GM18502 (cell line): ENCODE measurements around the gene INSIG1.

ENCODE experiments used
- ATAC-seq: cut with Tn5 transposase; IDR thresholded peaks from one replicate; pipeline ENCODE4 v1.9.1; 2021; ENCODE audit warnings: mild to moderate bottlenecking; ENCODE audit not compliant: unreplicated experiment, poor library complexity

The INSIG1 gene

DNA sequence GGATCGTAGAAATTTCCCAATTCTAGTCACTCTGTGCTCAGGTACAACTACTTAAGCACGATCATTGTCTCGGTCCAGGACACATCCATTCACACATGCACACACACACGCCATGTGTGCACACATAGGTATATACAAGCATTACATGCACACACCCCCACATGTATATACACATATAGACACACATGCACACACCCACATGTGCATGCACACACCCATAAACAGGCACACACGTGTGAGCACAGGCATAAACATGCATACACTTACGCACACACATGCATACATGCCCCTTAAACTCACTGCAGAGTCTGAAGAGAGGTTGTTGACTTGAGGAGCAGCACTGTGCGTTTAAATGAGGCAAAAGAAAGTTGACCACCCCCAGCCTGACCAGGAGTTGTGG lies 32.5 kb upstream of the INSIG1 start:
- no peak for ATAC-seq

DNA sequence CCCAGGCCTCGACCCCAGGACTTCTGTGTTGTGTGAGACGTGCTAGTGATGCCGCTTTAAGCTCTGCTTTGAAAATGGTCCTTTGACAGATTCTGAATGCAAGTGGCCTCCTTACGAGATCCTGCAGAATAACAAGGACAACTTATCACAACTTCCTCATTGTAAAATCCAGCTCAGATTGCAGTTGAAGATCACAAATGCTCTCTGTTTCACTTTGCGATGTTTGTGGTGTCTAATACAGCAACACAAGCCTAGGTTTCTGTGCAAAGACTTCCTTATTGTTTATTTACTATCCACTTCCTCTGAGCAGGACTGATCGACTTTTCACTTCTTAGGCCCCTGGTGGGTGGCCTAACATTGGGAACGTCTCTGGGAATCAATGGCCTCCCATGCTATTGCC lies 31.7 kb upstream of the INSIG1 start:
- no peak for ATAC-seq

DNA sequence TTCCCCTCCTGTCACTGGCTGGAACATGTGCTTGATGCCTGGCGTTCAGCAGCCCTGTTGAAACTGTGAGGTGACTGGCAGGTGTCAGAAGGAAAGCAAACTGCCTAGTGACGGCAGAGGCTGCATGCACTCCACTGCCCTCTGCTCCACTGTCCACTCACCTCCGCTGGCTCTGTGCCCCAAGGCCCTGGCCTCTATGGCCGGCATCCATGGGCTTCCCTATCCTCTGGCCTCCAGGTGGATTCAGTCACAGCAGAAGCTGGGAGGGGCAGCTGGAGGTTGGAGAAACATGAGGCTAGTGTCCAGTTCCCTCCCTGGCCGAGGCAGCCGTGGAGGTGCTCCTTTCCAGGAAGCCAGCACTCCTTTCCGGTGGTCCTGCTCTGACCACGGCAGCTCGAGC lies 31.2 kb upstream of the INSIG1 start:
- no peak for ATAC-seq

DNA sequence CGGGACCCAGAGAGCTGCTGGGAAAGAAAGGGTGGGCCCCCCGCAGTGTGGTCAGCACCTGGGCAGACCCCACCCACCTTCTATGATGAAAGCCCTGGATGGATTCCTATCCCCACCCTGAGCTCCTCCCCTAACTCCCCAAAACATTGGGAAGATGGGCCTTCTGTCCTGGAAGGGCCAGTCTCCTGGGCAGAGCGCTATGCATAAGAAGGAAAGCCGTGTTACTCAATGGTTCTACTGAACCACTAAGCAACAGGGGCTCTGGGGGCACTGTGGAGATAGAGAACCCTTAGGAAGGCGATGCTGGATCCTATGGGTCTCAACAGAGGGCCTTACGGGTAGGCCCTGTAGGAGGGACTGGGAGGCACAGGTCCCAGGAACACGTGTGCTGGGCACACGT lies 30.7 kb upstream of the INSIG1 start:
- no peak for ATAC-seq

DNA sequence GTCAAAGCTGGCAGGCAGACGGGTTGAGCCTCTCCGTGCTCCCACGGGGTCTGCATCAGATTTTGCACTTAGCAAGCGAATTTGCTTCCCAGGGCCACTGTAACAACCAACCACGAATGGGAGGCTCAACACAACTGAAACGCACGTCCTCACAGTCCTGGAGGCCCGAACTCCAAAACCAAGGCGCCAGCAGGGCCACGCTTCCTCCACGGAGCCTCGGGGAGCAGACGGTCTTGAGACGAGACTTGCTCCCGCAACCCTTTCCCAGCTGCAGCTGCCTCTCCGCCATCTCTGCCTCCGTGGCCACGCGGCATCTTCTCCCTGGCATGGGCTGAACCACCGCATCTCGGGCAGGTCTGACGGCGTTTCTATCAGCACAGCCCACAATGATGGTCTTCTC lies 30.2 kb upstream of the INSIG1 start:
- ATAC-seq = no peak

DNA sequence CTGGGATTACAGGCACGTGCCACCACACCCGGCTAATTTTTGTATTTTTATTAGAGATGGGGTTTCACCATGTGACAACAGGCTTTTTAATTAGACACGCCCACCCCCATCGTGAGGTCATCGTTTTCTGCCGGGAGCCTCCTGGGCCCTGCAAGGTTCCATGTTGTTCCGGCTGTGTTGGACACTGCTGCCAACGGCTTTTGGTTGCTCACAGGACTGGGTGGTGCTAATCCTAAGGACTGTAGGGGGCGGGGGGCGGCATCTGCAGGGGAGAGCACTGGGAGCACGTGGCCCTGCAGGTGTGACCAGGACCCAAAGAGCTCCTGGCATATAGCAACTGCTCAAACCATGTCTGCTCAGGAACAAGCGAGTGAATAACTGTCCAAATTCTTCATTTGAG lies 29.5 kb upstream of the INSIG1 start:
- ATAC-seq = no peak

DNA sequence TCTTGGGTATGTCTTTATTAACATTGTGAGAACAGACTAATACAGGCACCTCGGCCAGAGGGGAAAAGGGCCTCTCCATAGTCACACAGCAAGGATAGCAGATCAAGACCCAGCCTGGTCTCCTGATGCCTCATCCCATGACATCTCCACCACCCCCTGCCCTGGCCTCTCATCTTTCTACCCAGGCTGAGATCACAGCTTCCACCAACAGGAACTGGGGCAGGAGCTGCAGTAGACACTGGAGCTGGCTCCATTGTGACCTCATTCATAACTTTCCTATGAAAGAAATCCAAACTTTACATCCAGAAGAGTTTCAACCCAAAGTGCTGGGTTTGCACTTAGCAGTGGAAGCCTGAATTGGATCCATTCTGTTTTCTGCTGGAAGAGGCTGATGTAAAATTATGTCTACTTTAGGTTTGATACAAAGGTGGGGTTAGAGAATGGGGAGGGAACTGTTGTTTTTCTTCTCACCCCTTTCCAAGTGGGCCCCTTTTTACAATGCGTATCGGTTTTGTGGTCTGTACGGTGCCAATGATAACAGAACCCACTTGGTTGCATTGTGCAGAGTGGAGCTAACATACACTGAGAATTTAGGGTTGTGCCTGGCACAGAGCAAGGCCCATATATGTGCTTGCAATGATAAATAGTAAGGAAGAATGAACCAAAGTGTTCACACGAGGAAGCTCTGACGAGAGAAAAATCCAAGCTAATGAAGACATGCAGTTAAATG lies 28.6 kb upstream of the INSIG1 start:
- no peak for ATAC-seq

DNA sequence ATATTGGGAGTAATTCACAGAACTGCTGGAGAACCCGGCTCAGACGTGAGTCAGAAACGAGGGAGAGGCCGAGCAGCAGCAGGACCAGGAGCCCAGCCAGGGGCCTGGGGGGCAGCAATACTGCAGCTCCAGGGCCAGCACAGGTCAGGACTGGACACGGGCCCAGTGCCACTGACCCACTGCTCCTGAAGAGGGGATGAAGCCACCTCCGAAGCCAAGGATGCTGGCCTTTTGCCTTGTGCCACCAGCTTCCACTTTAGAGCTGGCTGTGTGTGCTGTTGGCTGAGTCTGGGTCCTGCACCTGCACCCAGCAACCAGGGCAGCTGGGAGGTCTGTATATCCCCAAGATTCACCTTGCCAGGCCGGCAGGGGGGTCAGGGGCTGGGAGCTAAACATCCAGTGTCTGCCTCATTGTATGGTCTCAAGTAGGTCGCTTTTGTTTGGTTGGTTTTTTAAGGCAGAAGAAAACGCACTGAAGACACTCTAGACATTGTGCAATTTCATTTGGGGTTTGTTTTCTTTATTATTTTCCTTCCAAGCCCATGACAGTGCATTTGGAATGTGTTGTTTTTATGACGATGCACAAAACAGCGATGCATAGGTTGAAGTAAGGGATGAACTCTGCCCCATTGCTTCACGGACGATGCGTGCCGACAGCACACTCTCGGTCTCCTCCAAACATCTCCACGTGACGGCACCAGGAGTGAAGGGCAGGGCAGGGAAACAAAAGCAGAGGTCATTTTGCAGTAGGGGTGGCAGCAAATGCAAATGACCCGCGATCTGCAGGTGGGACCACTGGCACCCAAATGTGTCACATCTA lies 27.7 kb upstream of the INSIG1 start:
- ATAC-seq = no peak

DNA sequence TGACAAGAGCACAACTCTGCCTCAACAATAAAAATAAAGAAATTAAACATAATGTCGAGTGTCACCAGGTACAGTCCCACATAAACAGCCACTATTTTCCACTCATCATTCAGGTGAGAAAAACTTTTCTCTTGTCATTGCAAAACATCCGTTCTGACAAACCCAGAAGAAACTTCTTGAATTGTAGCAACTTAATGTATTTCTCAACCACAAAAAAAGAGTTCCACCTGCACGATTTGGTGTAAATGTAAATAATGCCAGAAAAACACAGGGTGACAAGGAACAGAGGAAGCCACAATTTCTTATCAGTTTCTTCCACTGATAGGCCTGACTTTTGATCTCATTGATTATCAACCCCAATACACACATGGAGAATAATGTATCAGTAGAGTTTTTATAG lies 26.8 kb upstream of the INSIG1 start:
- ATAC-seq = no peak

DNA sequence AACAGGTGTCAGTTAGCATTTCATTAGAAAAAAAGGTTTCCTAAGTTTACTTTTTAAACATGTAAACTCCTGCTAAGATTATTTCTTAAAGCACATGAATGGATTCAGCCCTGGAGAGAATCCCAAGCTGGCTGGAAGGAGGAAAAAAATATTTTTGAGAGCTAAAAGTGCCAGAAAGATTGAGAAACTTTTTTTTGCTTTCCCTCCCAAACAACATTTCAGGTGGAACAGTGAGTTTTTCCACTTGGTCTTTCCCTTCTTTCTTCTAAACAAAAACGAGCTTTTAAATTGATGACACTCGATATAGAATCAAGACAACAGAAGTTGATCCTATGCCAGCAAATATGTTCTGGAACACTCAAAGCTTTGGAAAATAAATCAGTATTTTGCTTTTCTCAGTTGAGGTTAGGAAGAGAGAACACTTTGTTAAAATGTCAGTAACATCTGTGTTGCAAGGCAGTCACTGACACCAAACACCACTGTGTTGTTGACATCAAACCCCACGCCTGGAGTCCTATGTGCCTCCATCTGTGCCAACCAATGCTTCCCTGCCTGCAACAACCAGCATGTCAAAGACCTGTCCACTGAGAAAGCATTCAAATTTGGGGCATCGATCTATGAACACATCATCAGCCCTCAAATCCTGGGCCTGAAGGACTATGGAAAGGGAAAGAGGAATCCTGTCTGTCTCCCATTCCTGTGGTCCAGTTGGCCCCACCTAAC lies 22.9 kb upstream of the INSIG1 start:
- ATAC-seq = no peak

DNA sequence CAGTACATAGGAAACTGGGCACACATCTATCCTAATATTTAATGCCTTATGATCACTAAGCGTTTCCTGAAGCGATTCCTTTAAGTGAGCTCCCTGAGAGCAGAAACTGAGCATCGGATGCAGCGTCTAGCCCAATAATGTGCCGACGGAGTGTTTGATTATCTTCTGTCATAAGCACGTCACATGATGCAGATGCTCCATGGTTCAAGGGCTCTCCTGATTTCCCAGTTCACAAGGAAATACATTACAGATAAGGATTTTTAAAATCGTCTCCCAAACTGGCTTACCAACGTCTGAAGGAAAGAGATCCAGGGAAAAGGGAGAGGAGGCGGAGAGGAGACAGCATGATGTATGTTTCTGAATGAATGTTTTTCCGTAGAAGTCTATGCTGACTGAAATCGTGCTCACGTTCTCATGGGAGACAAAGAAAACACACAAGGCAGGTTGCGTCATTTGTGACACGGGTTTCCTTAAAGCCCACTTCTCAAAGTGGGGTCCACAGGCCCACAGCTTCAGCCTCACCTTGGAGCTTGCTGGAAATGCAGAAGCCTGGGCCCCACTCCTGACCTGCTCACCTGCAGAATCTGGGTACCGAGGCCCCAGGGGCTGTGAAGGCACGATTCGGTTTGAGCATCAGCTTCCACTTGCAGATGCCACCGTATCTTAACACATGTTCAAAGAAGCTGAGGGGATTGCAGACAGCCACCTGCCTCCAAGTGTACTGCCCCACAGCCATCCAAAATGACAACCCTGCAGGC lies 21.5 kb upstream of the INSIG1 start:
- no peak for ATAC-seq

DNA sequence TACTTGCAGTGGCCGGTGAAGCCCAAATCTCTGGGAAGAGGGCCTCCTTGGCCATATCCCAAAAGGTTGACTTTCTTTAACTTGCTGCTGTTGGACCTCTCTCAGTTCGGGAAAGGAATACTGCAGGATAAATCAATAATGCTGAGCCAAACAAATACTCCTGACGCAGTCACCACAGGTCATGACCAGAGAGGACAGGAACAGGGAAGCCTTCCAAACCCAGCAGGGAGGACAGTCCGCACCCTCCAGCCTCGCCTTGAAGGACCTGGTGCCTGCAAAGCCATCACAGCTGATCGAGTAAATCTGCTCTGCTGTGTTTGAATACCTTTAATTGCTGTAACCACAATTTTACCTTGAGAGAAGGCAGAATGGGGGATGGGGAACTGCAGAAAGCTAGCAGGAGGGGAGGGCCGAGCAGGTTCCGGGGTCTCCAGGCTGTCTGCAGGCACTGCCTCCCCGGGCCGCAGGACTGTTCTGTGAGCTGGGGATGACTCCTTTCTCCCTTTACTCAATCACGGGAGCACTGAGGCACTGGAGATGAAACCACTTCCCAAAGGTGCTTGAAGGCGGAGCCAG lies 20.8 kb upstream of the INSIG1 start:
- no peak for ATAC-seq

DNA sequence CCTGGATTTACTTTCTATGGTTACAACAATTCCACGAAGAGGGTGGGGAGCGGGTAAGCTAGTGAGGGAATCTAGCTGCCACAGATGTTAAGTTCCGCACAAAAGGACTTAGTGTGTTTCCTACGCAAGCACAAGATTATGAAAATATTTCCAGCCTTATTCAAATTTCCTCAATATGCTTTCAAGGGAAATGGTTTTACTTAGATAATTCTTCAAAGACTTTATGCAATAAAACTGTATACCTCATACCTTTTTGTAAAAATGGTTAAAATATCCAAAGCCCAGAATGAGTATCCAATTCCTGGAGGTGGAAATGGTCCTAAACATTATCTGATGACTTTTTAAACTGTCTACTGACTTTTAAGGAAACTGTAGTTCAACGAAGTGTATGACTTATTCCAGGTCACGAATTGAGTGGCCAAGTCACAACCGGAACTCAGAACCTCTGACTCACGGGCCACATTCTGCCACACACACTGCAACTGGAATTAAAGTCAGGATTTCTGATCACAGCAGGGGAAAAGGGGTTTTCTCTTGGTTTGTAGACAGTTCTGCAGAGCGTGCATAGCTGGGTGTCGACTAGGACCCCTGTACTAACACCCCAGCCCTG lies 20.2 kb upstream of the INSIG1 start:
- no peak for ATAC-seq

DNA sequence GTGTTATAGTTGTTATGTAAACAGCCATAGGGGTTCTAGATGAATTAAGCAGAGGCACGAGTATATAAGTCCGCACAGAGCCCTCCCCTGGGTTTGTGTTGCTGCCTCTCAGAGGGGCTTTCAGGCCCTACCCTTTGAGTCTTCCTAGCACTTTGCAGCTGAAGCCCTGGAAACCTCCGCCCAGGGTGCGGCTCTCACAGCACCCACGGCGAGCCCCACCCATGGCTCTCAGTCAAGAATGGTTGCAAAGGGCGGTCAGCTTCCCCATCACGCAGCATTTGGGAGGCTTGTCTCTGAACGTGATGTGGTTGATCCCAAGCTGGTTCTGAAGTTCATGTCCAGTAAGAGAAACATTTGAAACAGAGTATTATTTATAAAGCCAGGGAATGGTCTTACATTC lies 18.8 kb upstream of the INSIG1 start:
- ATAC-seq = no peak

DNA sequence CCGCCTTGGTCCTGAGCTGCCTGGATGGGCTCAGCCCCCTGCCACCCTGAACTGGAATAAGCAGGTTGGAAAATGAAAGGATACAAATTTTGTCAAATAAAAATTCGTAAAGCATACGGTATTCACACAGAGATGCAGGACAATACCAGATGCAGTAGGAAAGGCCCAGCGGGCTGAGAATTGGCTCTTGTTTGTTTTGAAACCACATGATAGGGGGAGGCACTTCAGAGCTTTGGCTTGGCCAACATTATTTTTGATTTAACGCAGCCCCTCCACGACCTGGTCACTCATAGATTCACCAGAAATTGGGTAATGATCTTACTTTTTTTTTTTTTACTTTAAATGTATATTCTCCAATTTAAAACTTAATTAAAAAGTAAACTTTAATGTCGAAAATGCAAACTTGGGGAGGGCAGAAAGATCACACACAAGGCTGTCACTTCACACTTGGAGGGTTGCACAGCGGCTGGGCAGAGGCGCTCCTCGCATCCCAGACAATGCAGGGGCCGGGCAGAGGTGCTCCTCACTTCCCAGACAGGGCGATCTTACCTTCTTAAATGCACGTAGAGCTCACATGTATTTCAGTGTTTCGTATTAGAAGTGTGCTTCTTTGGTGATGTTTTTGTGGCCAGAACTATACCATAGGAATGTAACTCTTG lies 17.8 kb upstream of the INSIG1 start:
- no peak for ATAC-seq

DNA sequence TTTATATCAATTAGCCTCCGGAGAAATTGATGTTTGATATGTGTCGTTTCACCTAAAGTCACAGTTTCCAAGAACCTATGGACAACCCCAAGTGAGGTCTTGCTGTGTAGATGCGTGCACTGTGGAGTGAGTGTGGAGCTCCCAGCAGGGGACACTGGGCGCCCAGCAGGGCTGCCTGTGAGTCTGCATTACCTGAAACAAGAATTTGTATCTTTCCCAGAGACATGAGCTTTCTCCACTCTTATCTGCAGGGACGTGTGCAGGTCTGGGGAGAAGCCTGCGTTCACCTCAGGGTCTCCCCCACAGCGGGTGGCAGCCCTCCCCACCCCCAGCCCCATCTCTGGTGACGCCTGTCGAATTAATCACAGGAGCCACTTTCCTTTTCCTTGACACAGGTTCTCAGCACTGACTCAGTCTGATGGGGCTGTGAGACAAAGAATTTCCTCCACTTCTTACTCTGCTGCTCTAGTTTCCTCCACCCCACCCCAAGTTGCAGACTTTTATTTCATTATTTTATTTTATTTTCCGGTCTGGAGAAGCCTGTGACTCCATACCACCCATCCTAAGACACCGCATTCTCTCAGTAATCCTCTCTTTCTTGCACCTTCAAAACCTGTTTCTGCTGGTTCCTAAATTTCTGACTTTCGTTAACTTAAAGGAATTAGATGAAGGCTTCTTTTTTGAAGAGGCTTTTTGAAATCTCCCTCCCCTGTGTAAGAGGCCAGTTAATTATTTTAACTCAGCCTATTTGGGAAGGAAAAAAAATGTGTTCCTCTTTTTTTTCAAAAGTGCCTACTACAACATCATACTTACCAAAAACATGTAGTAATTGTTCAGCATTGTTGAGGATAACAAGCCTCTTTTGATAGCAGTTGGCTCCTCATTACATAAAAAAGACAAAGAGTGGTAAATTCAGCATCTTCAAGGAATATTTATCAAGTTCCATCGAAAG lies 17.0 kb upstream of the INSIG1 start:
- no peak for ATAC-seq

DNA sequence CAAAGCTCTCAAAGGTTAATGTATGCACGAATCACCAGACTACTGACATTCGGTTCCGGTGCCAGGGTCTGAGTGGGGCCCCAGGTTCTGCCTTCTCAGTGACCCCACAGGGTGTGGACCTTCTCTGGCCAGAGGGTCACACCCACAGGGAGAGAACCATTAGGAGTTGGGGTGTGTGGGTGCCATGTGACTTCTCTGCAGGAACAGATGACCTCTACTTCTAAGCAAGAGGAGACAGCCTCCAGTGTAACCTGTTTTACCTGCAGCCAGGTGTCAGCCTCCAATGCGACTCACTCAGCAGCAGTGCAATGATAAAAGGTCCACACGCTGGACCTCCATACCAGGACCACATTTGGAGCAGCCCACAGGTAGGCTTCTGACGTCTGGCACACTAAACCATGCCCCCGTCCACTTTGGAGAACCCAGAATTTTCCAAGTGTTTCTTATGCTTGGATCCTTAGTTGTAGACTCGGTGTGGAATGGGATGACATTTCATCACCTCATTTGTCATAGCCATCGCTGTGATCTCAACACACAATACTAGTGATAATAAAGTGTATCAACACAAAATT lies 16.2 kb upstream of the INSIG1 start:
- ATAC-seq = no peak

DNA sequence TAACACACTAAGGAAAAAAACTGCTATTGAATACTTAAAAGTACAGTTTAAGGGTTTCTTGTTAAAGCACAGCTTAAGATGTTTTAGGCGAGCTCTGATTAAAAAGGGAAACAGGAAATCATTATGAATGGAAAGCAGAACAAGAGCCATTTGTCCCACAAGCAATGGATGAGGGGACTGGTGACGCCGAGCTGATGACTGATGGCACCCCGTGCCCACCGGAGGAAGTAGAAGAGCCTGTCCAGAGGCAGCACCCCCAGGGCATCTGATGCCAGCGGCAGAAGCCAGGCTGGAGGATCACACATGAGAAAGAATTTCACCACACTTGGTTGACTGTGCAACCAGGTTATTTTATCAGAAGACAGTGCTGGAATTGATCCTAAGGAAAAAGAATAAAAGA lies 15.0 kb upstream of the INSIG1 start:
- no peak for ATAC-seq
